ELR (cell line): Measurements from ENCODE around the gene ABLIM2.

ENCODE experiments used
- DNase-seq: peaks from one replicate; pipeline ENCODE4 v3.0.0-alpha.2; 2015; ENCODE audit warnings: low read depth

The ABLIM2 gene

DNA sequence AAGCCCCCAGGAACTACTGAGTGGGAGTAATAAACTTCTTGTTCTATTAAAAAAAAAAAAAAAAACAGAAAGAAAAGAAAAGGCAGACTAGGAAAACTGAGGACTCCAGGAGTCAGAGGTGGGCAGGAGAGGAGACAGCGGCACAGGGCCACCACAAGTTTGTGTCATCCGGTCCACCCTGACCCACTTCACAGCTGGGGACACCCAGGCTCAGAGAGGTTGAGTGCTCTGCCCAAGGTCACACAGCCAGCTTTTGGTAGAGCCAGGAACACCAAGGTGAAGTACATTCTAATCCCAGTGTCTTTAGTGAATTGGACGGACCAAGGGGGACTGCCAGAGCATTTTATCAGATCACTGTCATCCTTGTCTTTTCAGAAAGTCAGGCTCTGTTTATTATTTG lies 16.4 kb upstream of the ABLIM2 start:
- DNase-seq = no peak

DNA sequence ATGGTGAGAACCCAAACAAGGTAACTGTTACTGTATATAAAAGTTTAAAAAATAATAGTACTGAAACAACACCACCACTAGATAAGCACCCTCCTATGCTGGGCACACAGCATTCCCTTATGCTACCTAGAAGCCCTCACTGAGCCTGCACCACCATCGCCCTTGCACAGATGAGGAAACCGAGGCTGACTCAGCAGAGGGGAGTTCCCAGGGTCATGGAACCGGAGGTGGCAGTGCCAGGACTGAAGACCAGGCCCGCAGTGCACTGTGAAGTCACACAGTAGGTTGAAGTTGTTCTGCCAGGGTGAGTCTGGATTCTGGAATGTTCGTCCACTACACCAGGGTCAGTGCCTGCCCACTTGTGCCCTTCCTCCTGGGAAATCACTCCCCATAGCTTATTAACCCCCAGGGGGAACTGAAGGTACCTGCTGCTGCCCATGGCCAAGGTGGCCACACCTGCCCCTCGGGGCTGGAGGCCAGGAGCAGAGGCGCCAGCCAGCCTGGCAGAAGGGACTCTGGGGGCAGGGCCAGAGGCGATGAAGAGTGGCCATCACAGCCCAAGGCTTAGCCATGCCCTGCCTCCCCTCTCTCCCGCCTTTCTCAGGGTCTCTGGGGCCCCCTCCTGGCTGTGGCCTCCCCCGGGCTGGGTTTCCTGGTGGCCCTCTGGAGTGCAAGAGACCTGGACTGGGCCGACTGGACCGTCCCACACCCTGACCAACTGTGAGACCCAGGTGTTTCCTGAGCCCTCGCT lies 15.1 kb upstream of the ABLIM2 start:
- peak; percentile 23 for DNase-seq

DNA sequence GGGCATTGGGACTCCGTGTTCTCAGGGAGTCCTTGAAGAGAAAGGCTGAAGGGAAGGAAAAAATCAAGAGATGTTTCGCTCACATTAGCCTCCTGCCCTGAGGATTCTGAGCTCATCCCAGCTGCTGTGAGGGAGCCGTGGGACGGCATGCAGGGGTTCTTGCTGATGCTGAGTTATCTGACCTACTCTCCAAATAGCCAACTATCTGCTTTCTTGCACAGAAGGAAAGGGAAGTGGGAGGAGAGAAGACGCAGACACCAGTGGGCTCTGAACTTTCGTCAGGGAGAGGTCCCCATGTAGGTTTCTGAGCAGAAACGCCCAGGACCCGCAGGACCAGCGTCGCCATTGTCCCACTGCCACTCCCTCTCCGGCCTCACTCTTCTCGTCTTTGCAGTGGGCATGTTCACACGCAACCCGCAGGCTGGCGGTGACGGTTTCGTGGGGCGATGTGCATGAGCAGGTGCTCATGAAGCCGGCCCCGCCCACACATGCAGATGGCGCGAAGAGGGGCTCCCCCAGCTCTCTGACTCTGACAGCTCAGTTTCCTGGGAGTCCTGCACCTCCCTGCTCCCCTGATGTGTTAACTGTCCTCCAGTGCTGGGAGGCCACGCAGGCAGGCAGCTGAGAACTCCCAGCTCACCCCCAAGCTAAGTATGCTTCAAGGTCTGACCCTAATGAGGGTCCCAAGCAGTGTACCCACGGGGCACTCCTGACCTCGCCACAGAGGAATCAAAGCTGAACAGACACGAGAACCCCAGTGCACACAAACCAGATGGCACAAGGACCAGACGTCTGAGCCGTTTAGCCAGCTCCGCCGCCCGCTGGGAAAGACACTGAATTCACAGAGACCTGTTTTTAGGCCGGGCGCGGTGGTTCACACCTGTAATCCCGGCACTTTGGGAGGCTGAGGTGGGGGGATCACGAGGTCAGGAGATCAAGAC lies 13.6 kb upstream of the ABLIM2 start:
- DNase-seq = no peak

DNA sequence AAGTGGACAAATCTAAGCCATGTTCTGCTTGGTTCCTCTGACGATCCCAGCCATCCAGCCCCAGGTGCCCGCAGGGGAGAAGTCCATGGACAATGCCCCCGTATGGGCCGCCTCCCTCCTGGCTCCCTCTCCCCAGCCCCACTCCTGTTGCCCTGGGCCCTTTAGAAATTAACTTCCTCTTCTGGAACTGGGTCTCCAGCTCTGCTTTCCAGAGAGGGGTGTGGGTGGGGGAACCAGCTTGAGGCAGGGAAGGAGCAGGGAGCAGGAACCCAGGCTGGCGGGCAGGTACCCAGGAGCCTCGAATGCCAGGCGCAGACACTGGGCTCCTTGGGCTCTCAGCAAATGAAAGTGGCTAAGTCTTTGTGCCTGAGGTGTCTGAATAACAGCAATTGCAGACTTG lies 12.7 kb upstream of the ABLIM2 start:
- DNase-seq = no peak

DNA sequence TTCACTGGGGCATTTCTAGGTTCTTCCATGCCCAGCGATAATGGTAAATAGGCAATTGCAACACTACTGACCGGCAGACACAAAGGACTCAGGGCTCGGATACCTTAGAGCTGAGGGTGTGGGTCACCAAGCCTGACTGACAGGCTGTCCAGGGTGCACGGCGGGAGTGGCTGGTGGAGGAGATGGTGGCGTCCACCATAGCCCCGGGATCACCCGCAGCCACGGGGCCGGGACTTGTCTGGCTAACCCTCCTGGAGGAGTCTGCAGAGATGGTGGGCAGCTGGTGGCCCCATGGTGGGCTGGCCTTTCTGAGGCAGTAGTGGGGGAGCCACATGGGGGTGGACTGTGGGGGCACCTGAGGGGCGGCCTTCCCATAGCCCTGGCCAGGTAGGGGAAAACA lies 11.7 kb upstream of the ABLIM2 start:
- DNase-seq = no peak

DNA sequence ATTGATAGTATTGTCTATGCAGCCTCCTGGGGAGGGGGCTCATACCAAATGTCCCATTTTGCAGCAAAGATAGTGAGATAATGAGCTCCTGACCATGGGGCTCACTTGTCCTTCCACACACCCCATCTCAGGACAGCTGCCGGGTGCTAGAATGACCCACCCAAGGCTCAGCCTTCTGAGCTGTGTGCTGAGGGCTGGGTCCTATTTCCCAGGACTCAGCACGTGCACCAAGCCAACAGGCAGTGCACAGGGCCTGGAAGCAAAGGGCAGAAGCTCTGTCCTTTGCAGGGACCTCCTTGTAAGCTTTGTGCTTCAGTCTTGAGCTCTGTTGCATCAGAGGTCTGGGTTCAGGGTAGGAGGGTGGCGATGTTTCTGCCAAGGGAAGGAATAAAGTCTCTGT lies 11.2 kb upstream of the ABLIM2 start:
- DNase-seq = no peak

DNA sequence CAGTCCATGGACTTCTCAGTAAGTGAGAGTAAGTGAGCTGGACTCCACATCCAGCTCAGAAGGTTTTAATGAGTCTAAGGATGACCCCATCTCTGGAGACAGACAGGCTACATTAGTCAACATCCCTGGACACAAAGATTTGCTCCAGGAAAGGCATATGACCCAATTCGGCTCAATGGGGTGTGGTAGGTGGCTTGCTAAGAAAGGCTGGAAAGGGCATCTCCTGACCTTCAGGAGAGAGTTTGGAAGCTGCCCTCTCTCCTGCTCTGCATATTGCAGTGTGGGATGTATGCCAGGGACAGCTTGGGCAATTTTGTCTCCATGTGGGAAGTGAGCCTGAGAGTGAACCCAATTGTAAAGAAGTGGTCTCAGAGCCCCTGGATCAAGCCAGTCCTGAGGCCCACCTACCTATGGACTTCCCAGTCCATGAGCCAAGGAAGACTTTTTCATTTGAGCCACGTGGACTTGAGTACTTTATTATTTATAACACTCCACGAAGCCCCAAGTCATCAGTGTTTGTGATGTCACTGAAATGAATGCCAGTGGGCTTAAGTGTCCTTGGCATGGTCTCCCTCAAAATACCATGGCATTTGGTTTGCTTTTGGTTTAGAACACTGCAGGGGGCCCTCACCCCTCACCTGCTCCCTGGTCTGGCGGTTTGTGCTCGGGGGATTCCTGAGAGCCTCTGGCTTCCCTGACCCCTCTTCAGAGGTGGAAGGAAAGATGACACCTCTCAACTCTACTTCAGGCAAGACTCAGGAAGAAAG lies 10.4 kb upstream of the ABLIM2 start:
- DNase-seq = no peak

DNA sequence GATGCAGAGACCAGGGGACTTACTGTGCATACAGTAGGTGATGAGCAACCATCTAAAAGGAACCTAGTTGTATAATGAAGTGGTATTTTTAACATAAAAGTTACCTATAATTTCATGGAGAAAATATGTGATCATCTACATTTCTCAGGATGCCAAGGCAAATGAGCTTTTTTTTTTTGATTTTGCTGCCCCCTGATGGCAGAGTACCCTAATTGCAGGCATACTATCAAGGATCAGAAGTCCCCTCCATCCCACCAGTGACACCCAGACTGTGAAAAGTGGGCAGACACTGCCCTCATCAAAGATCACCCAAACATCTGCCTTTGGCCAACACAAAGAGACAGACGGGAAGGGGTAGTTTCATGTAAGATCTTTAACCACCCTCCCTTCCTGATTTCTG lies 9.6 kb upstream of the ABLIM2 start:
- DNase-seq = no peak

DNA sequence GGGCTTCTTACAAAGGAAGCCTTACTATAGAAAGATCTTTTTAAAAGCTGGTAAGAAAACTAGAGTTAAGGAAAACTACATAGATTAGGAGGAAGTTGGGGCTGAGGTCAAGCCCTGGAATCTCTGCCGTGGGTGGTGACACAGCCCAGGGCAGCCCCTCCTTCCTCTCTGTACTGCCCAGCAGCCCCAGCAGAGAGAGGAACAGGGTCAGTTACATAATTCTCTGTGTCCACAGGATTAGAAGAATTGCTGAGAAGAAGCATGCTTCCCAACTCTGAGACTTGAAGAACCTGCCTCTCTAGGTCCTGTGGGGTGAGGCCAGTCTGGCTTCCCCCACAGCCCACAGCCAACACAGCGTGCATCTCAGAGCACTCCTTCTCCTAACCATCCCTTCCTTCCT lies 9.2 kb upstream of the ABLIM2 start:
- no peak for DNase-seq

DNA sequence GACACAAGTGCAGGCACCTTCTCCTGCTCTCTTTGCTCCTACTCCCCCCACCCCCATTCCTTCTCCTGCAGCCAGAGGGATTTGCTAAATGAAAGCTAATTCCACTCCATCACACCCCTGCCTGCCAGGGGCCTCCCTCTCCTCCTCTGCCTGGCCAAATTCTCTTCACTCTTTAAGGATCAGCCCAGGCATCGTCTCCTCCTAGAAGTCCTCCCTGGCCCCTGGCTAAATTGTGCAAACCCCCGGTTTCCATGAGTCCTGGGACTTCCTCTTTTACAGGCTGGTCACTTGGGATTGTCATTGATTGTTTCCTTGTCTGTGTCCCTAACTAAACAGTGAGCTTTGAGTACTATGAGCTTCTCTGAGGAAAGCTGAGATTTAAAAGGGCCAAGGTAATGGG lies 8.7 kb upstream of the ABLIM2 start:
- DNase-seq = no peak

DNA sequence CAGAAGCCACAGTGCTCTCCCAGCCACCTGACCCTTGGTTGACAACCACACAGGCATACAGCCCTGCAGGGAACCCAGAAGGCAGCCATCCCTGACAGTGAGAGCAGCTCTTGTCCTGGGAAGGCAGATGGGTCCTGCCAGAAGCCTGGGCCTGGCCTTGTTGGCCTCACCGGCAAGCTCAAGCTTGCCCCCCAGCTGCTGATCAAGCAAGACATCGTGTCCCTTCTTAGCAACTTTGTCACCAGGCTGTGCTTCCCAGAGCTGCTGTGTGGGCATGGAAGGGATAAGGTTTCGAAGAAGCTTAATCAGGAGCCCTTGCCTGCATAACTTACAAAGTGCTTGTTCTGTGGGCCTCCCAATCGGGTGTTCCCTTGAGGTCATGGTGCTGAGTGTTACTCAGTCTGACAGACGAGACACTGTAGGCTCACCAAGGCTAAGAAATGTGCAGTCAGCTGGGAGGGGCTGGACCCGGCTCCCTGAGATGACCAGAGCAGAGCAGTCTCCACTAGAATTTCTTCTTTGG lies 6.8 kb upstream of the ABLIM2 start:
- DNase-seq = no peak

DNA sequence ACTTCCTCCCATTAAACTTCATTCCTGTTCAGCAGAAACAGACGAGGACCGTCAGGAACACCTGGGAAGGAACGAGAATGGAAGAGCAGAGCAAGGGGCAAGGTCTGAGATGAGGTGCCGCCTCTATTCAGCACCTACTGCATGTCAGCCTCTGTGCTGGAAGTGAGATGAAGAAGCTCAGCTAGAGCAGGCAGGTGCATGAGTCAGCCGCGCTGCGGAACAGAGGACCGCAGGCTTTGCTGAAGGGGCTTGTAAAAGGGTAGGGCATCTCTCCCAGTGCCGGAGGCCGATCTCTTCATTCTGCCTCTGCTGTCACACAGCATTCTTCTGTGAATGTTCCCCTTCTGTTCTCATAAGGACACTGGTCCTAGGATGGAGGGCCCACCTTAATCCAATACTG lies 6.1 kb upstream of the ABLIM2 start:
- DNase-seq = no peak

DNA sequence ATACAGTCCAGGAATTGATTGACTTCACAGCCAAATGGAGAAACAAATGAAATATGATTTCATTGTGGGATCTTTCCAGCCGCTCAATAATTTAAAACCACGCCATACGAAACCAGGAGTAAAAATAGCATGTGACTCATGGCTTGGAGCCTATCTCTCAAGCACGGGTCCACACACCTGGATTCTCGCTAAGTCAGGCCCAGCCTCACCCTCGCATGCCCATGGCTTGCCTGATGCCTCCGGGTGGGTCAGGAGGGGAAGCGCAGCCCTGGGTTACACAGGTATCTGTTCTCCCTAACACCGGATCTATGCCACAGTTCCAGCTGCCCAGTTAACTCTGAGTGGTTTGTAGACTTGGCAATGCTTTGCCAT lies 5.6 kb upstream of the ABLIM2 start:
- no peak for DNase-seq

DNA sequence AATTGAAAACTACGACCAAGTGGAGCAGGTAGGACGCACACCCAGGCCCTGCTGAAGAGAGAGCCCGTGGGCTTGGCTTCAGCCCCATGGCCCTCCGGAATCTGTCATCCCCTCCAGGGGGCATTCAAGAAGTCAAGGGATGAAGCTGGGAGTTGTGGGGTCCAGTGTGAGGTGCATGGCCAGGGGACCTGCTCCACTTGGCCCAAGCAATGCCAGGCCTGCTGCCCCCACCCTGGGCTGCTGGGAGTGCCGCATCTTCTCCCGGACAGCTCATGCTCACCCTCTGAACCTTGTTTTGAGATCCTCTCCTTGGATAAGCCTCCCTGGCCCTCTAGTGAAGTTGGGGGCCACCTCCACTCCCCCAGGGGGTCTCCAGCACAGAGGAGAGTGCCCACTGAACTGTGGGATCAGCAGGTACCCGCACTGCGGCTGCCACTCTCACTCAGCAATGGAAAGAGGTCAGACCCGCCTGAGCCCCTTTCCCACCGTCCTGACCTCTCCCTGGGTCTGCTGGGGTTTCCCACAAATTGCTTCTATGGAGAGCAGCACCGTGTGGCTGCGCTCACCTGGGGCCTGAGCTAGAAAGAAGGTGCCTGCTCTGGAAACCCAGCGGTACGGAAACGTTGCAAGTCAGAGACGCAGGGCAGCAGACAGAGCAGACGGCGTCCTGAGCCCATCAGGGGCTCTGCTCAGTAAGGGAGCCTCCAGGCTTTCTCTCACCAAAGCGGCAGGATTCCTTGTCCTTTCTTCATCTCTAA lies 5.0 kb upstream of the ABLIM2 start:
- DNase-seq = no peak

DNA sequence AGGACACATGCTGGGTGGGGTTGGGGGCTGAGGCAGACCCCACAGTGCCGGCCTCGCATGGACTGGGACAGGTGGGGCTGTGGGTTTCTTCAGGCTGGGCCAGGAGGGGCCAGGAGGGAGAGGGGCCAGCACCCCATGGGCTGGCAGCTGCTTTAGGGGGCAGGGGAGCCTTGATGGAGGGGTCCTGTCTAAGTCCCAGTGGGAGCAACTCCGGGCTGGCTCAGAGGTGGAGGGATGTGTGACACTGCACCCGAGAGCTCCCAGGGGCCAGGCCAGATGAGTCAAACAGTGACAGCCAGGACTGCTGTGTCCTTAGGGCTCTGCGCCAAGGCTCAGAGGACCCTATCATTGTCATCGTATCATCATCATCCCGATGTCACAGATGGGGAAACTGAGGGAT lies 4.4 kb upstream of the ABLIM2 start:
- no peak for DNase-seq

DNA sequence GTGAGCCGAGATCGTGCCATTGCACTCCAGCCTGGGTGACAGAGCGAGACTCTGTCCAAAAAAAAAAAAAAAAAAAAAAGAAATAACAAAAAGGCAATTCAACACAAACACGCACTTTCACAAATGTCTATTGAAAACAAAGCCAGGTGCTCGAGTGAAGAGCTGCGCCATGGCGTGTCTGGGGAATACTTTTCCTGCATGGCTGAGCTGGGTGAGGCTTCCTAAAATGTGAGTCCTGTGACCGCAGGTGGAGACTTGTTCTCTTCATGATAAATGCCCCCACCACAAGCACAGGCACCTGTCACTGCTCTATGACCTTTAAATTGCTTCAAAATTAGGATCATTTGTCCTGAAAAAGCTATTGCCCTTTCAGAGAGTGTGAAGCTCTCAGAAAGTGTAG lies 4.0 kb upstream of the ABLIM2 start:
- DNase-seq = no peak

DNA sequence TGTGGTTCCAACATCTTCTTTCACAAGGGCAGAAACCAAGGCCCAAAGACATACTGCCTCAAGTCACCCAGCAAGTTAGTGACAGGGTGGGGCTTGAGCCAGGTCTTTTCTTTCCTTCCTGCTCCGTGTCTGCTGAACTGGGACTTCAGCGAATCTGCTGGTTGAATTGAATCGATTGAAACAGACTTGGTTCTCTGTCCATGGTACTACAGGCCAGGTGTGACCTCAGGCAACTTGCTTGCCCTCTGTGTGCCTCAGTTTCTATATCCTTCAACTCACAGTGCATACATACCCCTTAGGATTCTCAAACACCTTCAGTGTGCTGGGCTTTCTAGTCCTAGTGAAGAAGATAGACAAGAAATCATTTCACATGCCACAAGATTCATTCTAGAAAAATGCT lies 2.0 kb upstream of the ABLIM2 start:
- no peak for DNase-seq

DNA sequence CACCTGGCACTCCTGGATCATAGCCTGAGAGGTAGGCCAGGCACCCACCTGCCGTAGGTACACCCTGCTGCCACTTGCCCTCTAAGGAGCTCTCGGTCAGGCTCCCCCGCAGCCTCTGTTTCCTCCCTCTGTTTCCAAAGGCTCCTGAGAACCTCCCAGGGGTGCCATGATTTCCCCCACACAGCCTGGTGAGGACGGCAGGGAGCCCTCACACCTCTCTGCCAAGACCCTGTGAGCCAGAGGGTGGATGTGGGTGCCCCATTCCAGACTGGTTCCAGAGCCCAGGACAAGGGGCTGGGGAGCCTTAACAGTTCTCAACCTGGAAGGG lies 1.6 kb upstream of the ABLIM2 start:
- DNase-seq = no peak

DNA sequence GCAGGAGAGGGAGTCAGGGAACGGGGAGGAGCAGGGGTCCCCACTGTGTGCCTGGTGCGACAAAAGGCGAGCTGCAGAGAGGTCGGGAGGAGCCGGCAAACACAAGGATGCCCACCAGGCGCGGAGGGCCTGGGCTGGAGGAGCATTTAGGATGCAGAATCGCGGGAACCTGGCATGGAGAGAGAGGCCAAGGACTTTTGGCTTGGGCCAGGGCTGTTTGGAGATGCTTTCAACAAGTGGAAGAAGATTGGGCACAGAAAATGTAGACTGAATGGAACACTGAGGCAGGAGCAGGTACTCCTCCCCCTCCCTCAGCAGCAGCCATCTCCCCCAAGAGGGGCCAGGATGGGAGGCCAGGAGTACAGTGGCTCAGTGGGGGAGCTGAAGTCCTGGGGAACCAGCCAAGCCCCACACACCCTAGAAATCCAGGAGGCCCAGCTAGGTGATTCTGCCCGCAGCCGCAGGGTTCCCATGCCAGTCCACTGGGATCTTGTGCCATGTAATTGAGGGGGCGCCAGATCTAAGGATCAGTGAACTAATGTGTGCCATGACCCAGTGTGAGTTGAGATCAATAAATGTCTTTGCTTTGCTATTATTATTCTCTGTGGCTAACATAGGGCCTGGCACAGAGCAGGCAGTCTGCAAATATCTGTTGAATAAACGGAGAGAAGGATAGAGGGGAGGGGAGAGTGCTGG lies 1.1 kb upstream of the ABLIM2 start:
- no peak for DNase-seq

DNA sequence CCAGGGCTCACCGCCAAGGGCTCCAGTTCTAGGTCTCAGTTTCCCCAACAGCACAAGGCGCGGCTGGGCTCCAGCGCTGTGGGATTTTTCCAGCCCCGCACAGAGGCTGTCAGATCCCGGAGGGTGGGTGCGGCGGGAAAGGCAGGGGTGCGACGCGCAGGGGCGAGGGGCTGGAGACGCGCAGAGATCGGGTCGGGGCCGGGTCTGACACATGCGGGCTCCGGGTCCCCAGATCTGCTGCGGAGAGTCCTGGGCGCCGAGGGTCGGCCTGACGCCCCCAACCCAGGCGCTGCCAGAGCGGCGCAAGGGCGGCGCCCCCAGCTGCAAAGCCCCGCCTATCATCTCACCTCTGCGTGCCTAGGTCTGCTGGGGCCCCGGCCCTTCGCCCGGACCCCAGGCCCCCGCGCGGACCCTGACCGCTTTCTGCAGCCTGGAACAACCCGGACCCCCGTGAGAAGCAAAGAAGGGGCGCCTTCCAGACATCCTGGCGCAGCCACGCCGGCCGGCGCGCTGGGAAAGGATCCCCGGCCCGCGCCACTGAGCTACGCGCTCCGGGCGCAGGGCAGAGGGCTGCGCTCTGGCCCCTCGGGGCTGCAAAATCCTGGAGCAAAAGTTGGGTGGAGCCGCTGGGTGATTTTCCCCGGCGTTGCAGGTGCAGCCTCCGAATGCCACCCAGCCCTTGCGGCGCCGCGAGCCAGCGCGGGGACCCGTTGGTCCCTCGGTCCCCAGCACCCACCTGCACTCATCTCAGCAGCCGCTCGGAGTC lies 486 bp downstream of the ABLIM2 start:
- DNase-seq = no peak

DNA sequence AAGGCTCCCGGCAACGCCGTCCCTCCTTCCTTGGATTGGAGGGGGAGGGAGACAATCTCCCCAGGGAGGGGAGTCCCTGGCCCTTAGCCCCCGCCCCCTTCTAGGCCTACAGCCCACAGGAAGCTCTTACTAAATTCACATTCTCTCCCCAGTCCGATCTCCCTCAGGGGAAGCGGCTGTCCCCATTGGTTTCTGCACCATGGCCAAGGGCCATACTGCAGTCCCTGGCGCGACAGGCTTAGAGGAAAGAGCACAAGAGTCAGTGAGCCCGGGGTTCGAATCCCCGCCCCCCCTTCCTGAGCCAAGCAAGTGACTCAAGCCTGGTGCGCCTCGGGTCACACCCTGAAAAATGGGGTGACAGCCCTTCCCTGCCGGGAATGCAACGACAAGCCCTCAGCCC lies 1.1 kb downstream of the ABLIM2 start:
- DNase-seq = no peak
